EL (cell line): ENCODE results near the gene EFHD2.

Experiments
- DNase-seq: peaks from one replicate; pipeline ENCODE4 v3.0.0-alpha.2; 2016

The EFHD2 gene

DNA sequence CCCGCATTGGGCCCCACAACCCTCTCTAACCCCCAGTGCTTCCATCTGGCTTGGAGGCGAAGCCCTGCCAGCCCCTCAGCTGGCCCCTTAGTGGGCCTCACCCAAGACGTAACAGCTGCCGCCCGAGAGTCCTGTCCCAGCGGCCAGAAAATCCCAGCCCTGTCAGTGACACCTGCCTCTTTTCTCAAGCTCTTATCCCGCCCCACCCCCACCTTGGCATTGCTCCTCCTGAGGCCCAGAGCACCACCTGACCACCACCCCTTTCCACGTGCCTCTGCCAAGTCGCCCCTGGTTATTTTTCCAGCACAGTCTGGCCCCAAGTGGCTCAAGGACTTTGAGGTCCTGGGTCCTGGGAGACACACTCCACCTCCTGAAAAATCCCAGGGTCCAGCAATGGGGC is 22.6 kb downstream of the EFHD2 start:
- no peak for DNase-seq

DNA sequence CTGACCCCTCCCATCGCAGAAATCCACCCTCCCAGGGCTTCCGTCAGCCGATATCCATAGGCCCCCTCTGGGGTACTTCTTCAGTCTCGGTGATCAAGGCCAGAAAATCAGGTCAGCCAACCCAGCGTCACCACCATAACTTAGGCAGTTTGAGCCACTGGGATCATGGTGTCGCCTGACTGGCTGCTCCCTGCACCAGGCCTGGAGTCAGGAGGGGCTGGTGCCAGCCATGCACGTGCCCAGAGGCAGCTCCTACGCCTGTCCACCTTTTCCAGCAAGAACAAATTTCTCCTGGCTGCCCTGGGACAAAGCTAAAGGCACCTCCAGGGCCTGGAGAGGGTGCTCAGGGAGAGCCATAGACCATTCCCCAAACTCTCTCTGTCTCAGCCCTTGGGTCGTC is 23.8 kb downstream of the EFHD2 start:
- no peak for DNase-seq

DNA sequence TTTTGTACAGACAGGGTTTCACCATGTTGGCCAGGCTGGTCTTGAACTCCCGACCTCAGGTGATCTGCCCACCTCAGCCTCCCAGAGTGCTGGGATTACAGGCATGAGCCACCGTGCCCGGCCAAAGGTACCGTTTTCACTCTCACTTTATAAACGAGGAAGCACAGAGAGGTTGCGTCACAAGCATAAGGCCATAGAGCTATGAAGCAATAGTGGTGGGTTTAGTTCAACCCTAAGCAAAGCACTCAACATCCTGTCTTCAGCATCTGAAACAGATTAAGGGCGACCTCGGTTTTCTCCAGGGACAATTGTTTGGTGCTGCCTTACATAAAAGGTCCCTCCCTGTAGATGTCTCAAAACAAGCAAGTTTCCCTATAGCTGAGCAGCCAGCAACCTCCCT is 25.1 kb downstream of the EFHD2 start:
- DNase-seq = peak; percentile 30

DNA sequence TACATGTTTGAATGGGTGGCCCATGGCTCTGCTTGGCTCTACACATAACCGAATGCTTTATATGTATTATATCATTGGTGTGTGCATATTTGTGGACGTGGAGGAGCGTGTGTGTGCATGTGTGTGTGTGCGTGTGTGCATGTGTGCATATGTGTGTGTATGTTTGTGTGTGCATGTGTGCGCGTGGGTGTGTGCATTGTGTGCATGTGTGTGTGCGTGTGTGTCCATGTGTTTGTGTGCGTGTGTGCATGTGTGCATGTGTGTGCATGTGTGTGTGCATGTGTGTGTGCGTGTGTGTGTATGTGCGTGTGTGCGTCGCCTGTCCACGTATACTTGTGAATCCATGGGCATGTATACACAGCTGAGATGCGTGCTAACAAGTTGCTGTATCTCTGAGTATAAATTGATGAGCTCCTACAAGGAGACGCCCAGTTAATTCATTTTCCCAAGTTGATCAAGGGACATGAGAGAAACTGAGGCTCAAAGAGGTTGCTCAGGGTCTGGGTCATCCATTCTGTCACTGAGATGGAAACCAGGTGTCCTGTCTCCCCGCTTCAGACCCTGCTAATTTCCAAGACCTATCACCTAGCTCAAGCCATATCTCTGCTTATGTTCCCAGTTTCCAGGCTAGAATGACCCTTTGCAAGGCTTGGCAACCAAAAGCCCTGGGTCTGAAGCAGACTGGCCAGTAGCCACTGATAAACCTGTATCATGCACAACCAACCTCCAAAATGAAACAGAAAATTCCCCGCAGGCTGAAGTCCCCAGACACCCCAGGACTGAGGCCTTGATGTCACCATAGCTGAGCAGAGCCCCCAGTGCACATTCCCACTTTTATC is 25.8 kb downstream of the EFHD2 start:
- no peak for DNase-seq

DNA sequence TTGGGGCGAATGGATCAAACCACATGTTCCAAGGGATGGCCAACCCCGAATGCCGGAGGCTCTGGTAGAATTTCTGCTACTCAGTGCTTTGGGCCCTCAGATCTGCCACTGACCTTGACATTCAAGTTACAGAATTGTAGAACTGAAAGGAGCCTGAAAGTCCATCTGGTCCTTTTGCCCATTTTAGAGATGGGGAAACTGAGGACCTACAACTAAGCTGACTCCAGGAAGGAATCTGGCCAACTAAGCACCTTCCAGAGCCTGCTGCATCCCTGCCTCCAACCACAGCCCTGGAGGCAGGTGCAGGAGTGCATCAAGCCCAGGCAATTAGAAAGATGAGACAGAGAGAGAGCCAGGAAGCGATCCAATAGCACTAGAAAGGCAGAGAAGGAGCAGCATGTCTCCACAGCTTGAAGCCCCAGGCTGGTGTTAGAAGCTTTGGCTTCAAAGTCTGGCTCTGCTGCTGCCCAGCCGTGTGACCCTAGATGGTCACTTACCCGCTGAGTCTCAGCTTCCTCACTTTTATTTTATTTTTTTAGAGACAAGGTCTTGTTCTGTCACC is 27.3 kb downstream of the EFHD2 start:
- DNase-seq = no peak

DNA sequence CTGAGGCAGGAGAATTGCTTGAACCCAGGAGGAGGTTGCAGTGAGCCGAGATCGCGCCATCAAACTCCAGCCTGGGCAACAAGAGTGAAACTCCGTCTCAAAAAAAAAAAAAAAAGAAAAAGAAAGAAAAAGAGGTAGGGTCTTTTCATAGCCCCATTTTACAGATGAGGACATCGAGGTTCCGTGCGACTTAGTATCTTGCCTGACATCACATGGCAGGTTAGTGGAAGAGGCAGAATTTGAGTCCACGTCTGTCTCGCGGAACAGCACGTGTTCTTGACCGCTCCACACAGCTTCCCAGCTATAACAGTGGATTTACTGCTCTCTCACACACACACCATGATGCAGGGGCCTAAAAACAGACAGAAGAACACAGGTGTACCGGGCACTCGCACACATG is 29.6 kb downstream of the EFHD2 start:
- DNase-seq = no peak

DNA sequence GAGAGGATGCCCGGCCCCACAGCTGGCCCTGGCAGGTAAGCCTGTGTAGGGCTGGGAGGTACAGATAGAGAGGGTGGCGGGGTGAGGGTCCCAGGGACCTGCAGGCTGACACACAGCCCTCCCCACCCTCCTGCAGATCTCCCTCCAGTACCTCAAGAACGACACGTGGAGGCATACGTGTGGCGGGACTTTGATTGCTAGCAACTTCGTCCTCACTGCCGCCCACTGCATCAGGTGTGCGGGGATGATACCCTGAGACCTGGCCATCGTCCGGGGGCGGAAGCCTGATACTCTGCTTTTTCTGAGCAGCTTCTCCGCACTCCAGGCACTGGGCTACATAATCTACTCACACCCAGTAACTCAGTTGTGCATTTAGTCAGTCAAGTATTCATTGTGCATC is 30.7 kb downstream of the EFHD2 start:
- DNase-seq = no peak

DNA sequence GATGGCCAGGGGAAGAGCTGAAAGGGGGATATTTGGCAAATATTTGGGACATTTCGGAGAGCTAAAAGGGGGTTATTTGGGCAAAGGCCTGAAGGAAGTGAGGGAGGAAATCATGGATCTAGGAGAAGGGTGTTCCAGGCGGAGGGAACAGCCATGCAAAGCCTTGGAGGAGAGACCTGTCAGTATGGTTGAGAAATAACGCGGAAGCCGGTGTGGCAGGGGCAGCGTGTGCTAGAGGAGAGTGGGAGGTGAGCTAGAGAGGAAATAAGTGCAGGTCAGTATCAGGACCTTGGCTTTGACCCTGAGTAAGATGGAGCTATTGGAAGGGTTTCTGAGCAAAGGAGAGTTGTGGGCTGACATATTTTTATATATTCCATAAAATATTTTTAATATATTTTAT is 31.6 kb downstream of the EFHD2 start:
- no peak for DNase-seq

DNA sequence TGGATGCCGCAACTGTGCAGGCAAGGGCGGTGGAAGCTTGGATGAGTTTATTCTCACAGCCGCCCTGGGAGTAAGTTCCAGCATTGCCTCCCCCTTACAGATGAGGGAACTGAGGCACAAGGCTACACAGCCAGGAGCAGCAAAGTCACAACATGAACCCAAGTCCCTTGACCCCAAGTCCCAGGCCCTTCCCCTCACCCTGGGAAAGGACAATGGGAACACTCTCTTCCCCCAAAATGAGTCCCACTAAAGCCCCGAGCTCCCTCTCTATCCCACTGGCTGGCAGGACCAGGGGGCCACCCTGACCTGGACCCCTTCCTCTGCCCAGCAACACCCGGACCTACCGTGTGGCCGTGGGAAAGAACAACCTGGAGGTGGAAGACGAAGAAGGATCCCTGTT is 32.4 kb downstream of the EFHD2 start:
- DNase-seq = no peak

DNA sequence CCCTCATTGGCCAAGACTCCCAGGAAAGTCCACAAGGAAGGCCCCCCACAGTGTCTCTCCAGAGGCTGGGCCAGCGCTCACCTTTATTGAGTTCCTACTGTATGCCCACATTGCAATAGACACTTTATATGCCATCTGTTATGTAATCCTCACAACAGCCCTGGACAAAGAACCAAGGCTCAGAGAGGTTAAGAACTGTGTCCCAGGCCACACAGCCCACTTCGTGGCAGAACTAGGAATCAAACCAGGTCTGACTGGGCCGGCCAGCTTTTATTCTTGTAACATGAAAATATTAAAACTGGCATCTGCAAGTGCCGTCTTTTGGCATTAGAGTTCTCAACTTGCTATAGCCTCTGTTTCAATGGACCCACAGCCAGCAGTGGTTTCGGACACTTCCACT is 33.1 kb downstream of the EFHD2 start:
- no peak for DNase-seq

DNA sequence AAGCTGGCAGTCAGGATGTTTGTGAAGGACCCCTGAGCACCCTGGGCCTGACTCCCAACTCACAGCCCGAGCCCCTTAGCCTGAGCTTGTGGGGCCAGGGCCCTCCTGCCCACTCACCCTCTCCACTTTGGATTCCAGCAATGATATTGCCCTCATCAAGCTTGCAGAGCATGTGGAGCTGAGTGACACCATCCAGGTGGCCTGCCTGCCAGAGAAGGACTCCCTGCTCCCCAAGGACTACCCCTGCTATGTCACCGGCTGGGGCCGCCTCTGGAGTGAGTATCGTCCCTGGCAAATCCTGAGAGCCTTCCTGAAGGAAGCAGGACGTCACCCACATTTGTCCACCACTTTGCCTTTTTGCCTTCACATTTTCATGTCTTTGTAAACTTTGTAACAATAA is 33.6 kb downstream of the EFHD2 start:
- no peak for DNase-seq

DNA sequence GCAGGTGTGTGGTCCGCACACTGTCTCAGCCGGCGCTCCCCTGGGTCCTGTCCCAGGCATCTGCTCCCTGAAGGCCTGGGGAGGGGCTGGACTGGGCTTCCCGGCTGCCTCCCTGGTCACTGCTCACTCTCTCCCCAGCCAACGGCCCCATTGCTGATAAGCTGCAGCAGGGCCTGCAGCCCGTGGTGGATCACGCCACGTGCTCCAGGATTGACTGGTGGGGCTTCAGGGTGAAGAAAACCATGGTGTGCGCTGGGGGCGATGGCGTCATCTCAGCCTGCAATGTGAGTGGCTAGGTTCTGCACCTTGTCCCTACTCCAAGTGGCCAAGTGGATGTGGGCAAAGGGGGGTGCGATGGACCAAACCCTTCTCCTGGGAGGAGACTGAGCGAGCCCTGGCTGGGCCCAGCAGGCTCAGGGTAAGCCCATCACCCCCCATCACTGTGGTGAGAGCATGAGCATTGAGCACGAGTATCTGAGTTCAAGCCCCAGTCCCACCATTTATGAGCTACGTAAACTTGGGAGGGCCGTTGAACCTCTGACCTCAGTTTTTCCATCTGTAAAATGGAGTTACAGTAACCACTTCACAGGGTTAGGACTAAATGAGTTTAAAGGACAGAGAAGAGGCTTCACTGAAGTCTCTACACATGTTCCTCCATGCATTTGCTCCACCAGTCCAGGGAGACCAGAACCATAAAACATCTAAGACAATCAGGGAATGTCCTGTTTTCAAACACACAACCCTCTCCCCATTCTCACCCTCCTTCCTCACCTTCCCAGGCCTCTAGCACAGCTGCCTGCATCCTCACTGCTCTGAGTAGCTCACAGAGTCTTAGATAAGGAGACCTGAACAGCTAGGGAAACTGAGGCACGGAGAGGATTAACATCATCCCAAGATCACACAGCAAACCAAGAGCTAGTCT is 35.0 kb downstream of the EFHD2 start:
- DNase-seq = no peak

DNA sequence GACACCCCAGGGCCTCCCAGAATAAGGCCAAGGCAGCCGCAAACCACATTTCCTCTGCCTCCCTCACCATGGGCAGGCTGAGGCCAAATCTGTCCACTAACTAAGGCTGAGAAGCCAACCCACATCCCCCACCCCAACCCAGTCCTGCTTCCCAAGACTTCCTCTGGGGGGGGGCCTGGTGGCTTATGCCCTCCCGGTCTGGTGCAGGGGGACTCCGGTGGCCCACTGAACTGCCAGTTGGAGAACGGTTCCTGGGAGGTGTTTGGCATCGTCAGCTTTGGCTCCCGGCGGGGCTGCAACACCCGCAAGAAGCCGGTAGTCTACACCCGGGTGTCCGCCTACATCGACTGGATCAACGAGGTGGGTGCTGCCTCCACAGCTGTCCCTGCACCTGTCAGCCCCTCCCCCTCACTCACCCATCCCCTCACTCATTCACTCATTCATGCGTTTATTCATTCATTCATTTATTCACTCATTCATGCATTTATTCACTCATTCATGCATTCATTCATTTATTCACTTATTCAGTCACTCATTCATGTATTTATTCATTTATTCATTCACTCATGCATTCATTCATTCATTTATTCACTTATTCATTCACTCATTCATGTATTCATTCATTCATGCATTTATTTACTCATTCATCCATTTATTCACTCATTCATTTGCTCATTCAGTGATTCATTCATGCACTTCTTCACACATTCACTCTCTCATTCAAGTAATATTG is 35.9 kb downstream of the EFHD2 start:
- no peak for DNase-seq

DNA sequence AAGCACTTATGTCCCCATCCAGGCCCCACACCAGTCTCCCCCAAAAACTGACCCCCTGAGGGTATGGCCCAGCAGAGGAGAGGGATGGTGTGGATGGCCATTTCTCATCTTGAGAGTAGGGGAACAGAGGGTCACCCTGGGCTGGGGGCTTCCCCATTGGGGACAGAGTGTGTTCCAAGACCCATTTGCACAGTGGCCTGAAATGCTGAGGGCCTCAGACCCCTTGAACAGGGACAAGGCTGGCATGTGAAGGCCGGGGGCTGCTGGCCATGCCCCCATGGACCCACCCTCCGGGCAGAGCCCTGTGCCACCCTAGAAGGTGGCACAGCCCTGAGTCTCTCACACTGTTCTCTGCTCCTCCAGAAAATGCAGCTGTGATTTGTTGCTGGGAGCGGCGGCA is 36.5 kb downstream of the EFHD2 start:
- DNase-seq = no peak

DNA sequence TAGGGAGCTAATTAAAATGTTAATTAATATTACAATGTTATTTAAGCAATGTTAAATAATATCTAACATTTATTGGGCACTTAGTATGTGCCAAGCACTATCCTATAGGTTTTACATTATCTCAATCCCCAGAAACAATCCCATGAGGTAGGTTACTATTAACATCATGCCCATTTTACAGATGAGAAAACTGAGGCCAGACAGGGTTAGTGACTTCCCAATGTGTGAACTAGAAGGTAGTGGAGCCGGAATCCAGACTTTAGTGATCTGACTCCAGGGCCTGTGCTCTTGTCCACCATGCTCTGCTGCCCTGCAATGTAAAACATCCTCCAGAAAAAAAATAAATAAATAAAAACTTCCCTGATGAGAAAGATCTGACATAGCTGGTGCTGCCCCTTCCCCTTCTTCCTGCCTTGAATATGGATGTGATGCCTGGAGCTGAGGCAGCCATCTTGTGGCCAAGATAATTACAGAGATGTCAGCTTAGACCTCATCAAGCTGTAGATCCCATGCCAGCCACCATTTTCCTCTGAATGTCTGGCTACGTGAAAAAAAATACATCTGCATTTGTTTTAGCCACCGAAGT is 39.3 kb downstream of the EFHD2 start:
- DNase-seq = no peak

DNA sequence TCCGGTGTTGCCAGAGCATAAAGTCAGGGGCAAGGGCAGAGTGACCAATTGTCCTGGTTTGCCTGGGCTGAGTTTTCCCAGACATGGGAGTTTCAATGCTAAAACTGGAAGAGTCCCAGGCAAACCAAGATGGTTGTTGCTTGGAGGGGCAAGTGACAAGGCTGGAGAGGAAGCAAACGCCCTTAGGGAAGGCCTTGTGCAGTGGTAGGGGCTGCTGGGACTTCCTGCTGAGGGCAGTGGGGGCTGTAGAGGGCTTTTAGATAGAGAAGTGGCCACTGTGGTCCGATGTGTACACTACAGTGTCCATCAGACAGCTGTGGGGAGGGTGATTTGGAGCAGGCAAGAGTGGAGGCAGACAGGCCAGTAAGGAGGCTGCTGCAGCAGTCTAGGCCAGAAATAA is 39.9 kb downstream of the EFHD2 start:
- DNase-seq = no peak

DNA sequence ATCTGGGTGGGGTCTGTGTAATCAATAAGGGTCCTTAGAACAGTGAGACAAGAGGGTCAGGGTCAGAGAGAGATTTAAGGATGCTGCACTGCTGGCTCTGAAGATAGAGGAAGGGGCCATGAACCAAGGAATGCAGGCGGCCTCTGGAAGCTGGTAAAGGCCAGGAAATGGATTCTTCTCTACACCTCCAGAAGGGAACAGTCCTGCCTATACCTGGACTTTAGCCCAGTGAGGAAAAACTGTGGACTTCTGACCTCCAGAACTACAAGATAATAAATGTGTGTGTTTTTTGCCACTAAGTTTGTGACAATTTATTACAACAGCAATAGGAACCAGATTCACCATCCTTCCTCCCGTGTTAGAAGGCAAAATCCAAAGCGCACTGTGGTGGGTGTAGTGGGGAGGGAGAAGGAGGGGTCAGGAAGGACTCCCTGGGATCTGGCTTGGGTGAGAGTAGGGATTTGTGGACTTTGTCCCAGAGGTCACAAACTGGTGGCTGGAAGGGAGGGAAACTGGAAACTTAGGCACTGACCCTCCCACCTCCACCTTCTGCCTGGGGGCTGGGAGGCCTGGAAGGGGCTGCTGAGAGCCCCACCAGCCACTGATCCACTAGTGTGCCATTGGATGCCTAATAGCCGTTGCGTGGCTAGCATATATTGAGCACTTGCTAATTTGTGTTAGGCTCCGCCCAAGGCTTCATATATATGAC is 41.5 kb downstream of the EFHD2 start:
- DNase-seq = no peak

DNA sequence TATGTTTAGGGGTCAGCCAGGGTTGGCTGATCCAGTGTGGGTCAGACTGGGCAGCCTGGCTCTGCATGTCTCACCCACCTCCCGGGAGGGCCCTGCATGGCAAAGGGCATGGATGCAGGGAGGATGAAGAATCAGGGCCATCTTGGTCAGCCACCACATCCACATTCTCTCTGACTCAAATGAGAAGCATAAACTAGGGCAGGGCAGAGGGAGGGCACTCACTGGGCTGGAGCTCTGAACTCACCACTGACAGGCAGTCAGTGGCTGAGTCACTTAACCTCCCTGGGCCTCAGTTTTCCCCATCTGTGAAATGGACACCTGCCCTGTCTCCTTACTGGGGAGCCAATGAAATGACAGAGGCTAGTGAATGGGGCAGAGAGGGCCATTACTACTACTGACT is 42.5 kb downstream of the EFHD2 start:
- DNase-seq = peak; percentile 19

DNA sequence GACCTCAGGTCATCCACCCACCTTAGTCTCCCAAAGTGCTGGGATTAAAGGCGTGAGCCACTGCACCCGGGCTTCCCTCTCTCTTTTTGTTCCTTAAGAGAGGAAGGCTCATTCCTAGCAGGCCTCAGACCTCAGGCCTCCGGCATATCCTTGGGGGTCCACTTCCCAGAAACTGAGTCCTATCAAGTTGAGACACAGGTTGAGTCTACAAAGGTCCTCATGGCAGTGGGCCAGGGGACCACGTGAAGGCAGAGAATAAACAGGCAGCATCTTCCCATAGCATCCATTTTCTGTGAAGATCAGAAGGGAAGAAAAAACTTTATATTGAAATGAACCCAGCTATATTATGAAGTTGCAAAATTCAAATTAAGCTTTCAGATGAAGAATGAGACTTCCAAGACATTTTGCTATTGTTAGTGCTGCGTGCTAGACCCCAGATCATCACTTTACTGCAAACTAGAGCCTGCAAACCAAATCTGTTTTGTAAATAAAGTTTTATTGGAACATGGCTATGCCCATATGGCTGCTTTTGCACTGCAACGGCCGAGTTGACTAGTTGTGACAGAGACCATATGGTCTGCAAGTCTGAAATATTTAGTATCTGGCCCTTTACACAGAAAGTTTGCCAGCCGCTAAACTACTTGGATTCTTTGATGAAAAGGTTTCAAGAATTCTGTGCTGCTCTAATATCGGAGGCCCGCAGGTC is 43.3 kb downstream of the EFHD2 start:
- DNase-seq = no peak

DNA sequence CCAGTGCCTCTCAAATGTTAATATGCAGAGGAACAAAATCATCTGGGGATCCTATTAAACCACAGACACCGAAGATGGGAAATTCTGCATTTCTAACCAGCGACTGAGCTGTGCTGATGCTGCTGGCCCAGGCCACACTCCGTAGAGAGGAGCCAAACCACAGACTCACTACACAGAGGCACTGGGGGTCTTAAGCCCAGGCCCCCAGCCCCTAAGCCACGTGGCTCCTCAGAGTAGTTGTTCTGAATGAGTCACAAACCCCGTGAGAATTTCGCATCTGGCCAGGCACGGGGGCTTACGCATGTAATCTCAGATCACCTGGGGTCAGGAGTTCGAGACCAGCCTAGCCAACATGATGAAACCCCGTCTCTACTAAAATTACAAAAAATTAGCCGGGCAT is 44.0 kb downstream of the EFHD2 start:
- DNase-seq = peak; percentile 18

DNA sequence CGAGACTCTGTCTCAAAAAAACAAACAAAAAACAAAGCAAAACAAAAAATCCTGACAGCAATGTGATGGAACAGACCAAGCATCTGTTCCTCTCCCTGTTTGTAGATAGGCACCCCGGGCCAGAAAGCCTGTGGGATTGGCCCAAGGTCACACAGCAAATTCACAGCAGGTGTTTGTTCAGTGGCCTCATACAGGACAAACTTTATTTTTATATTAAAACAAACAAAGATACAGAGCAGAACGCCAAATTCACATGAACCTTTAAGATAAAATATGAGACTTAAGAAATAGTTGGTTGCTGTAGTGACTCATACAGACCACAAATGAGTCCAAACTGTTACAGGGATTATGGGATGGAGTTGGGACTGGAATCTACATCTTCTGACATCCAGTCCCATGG is 44.6 kb downstream of the EFHD2 start:
- DNase-seq = peak; percentile 59
